ENCODE data around the gene COL11A2. TPM values are rescaled to one million over a fixed set of nuclear protein-coding genes. Genes with fewer than 3 reads are reported as not detected.
A peak's percentile ranks its signal among the peaks of the same experiment; 100 is the strongest.

COL11A2 gene
- total and polyA plus RNA-seq, 2 experiments from 2014 or later: 59.6 to 94.6 TPM

DNA sequence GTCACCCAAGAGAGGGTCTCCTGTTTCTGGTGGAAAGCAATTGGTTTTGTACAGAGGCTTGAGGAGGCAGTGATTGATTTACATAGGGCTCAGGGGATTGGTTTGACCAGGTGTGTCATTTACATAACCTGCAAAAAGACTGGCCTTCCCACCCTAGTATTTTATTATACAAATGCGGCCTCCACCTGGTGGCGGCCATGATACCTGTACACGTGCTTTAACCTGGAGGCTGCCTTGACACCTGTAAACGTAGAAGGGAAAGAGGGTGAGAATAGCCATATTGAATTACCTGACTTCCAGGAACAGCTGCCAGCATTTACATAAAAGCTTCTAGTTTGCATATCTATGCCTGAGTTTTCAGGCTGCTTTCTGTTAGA, 67.8 kb downstream of the COL11A2 start:
- Histone ChIP-seq H3K27ac (no peak overlapping the region), H3K4me1 (ENCODE audit: low read depth) (no peaks in the 10 kb centered on the region), H3K9me3 (ENCODE audit: low read depth) (no peaks in the 10 kb centered on the region), H3K4me3 (no peak overlapping the region), H3K27me3 (no peaks in the 10 kb centered on the region), H3K36me3 (no peaks in the 10 kb centered on the region)
- no peak for DNase-seq (ENCODE audit: low read depth in 1 of 2, low spot score in 1 of 2)
- TF ChIP-seq, protein P1, sequence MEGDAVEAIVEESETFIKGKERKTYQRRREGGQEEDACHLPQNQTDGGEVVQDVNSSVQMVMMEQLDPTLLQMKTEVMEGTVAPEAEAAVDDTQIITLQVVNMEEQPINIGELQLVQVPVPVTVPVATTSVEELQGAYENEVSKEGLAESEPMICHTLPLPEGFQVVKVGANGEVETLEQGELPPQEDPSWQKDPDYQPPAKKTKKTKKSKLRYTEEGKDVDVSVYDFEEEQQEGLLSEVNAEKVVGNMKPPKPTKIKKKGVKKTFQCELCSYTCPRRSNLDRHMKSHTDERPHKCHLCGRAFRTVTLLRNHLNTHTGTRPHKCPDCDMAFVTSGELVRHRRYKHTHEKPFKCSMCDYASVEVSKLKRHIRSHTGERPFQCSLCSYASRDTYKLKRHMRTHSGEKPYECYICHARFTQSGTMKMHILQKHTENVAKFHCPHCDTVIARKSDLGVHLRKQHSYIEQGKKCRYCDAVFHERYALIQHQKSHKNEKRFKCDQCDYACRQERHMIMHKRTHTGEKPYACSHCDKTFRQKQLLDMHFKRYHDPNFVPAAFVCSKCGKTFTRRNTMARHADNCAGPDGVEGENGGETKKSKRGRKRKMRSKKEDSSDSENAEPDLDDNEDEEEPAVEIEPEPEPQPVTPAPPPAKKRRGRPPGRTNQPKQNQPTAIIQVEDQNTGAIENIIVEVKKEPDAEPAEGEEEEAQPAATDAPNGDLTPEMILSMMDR (IDR thresholded peaks at IDR 0.05; ENCODE audit: low read depth, low read length): no peak

DNA sequence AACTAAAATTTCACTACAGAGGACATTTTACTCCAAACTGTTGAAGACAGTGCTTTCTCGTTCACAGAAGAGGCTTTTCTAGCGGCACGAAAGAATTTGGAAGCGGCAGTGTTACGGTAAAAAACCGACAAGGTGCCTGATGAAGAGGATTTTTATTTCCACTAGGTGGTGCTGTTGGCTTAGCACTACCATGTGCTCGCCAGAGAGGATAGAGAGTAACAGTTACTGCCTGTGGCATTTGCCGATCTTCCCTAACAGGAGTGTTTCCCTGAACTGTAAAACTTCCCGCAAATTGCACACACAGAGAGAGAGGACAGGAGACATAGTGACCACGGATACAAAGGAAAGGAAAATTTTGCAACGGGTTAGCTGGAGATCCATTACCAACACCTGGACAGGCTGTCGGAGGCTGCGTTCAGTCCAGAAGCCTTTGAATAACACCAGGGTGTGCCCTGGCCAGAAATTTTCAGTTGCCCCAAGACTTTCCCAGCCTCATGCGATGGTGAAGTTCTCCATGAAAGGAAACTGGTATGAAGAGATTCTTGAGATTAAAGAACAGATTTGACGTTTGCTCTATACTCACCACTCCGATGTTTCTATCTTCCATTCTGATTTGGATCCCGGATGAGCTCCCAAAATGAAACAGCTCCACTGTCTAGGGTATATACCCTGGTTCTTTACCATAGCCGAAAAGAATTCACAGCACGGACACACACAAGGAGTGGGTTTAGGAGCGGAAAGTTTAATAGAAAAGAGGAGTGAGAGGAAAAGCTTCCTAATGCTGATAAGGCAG, 68.3 kb downstream of the COL11A2 start:
- Histone ChIP-seq H3K27me3 (no peaks in the 10 kb centered on the region), H3K27ac (no peak overlapping the region), H3K36me3 (no peaks in the 10 kb centered on the region), H3K4me1 (ENCODE audit: low read depth) (no peaks in the 10 kb centered on the region), H3K4me3 (no peak overlapping the region), H3K9me3 (ENCODE audit: low read depth) (no peaks in the 10 kb centered on the region)
- TF ChIP-seq, protein P1 (IDR thresholded peaks at IDR 0.05; ENCODE audit: low read depth, low read length): peak; percentile 48
- DNase-seq (ENCODE audit: low read depth in 1 of 2, low spot score in 1 of 2): peak; percentile 42 to 58

DNA sequence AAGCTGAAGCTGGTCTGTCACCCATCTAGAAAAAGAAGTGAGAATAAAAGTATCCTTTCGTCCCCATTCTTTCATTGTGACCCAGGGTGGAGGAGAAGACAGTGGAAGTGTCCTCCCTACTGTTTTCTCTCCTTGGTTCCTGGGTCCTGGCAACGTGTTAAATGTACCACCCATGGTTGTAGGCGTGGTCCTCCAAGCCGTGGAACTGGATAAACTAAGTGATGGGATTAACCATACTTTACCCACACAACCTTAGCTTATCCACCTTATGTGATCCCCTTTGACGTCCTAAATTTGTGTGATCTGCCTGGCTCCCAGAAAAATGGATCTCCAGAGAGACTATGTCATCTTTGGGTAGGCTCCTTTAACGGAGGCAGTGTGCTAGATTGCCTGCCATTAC, 69.1 kb downstream of the COL11A2 start:
- Histone ChIP-seq H3K4me1 (ENCODE audit: low read depth) (no peaks in the 10 kb centered on the region), H3K4me3 (no peak overlapping the region), H3K36me3 (no peaks in the 10 kb centered on the region), H3K27ac (no peak overlapping the region), H3K9me3 (ENCODE audit: low read depth) (no peaks in the 10 kb centered on the region), H3K27me3 (no peaks in the 10 kb centered on the region)
- TF ChIP-seq, protein P1 (IDR thresholded peaks at IDR 0.05; ENCODE audit: low read depth, low read length): no peak
- DNase-seq (ENCODE audit: low read depth in 1 of 2, low spot score in 1 of 2): no peak

DNA sequence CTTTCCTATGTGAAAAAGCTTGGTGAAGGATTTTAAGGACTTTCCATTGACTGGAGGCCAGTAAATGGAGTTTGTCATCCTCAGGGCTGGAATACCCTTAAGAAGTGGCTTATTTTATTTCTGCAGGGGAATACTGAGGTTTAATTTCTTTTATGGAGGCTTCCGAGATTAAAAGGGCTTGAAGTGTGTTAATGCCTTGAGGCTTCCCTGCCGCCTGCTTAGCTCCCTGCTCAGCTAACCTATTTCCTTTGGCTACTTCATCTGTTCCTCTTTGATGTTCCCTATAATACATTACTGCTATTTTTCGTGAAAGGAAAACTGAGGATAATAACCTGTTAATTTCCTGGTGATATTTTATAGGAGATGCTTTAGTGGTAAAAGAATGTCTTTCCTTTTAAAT, 72.3 kb downstream of the COL11A2 start:
- TF ChIP-seq, protein P1 (IDR thresholded peaks at IDR 0.05; ENCODE audit: low read depth, low read length): no peak
- Histone ChIP-seq H3K27ac (no peak overlapping the region), H3K27me3 (peaks cover 30% of the 10 kb centered on the region), H3K36me3 (no peaks in the 10 kb centered on the region), H3K9me3 (ENCODE audit: low read depth) (no peaks in the 10 kb centered on the region), H3K4me1 (ENCODE audit: low read depth) (no peaks in the 10 kb centered on the region), H3K4me3 (no peak overlapping the region)
- DNase-seq (ENCODE audit: low read depth in 1 of 2, low spot score in 1 of 2): no peak

DNA sequence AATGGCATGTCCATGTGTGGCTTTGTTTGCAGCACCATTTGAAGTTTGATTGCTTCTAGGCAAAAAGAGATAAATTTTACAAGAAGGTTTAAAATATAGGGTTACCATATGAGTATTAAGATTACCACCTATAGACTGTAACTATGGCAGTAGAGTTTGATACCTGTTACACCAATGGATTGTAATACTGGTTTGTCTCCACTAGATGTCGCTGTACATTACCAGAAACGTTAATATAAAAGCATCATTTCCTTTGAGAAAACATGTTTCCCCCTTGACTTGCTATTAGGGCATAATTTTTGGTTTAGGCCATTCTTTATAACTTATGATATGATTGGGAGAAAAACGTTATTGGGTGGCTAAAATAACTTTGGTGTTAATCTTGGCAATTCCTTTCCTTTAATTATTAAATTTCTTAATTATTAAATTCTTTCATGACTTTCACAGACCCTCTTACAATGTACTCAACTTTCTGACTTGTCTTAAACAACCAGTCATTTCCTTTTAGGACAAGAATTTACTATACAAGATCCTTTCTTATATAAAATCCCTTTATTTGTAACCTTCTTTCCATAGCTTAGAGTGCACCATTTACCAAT, 73.6 kb downstream of the COL11A2 start:
- H3K27me3 ChIP-seq: peaks cover 38% of the 10 kb centered on the region

More for the DNA sequence above, 73.6 kb downstream of the COL11A2 start:
- TF ChIP-seq, protein P1 (IDR thresholded peaks at IDR 0.05; ENCODE audit: low read depth, low read length): peak; percentile 67
- DNase-seq (ENCODE audit: low read depth in 1 of 2, low spot score in 1 of 2): peak; percentile 62 to 66
- H3K27ac ChIP-seq: no peak overlapping the region
- H3K9me3 ChIP-seq (ENCODE audit: low read depth): no peaks in the 10 kb centered on the region
- H3K4me1 ChIP-seq (ENCODE audit: low read depth): no peaks in the 10 kb centered on the region
- no peaks in the 10 kb centered on the region for H3K36me3 ChIP-seq
- H3K4me3 ChIP-seq: no peak overlapping the region

Data from cardiac muscle cell (in vitro differentiated cells and primary cell).